ENCODE data around the gene PRPF19. TPM values are rescaled to one million over a fixed set of nuclear protein-coding genes. Genes with fewer than 3 reads are reported as not detected.

PRPF19 gene
- total RNA-seq, 6 donors from 2014 or later, result 10.5 to 72.8 (median 55.1) TPM

DNA sequence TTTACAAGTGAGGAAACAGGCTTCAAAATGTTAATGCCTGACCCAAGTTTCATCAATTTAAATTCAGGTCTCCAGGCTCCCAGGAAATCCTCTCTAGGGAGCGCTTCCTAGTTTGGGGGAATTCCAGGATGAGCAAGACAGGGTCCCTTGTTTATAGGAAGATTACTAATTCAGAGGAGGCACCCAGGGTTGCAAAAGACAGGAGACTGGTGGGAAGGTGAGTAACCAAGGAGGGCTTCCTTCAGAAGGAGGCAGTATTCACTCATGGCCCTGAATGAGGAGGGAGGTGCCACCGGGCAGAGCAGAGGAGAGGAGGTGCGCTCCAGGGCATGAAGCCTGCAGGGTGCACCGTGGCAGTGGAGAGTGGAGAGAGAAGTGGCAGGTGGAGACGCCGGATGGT is 19.5 kb upstream of the PRPF19 start:
- no peaks in the 10 kb centered on the region for H3K9me3 ChIP-seq
- peaks cover 13 to 27% (median 21%) of the 10 kb centered on the region in 4 donors for H3K36me3 ChIP-seq
- 59 to 77% methylated on average over 6 of the region's 6 CpGs for WGBS, 2 donors
- no peak for ATAC-seq (ENCODE audit: low FRiP score in 2 of 2)
- H3K4me3 ChIP-seq, result no peak overlapping the region
- TF ChIP-seq, protein P1, sequence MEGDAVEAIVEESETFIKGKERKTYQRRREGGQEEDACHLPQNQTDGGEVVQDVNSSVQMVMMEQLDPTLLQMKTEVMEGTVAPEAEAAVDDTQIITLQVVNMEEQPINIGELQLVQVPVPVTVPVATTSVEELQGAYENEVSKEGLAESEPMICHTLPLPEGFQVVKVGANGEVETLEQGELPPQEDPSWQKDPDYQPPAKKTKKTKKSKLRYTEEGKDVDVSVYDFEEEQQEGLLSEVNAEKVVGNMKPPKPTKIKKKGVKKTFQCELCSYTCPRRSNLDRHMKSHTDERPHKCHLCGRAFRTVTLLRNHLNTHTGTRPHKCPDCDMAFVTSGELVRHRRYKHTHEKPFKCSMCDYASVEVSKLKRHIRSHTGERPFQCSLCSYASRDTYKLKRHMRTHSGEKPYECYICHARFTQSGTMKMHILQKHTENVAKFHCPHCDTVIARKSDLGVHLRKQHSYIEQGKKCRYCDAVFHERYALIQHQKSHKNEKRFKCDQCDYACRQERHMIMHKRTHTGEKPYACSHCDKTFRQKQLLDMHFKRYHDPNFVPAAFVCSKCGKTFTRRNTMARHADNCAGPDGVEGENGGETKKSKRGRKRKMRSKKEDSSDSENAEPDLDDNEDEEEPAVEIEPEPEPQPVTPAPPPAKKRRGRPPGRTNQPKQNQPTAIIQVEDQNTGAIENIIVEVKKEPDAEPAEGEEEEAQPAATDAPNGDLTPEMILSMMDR (IDR thresholded peaks at IDR 0.05), result no peak
- no peak for TF ChIP-seq EP300 (IDR thresholded peaks at IDR 0.05)
- no peak for TF ChIP-seq POLR2AphosphoS5 (IDR thresholded peaks at IDR 0.05)
- TF ChIP-seq POLR2A (IDR thresholded peaks at IDR 0.05), result no peak
- H3K4me1 ChIP-seq, result peaks cover 12 to 25% (median 19%) of the 10 kb centered on the region in 4 donors
- H3K27me3 ChIP-seq, result peaks cover 2 to 10% (median 8%) of the 10 kb centered on the region in 4 donors
- DNase-seq, result no peak
- no peak overlapping the region for H3K27ac ChIP-seq

GRCh38 chr11:60924906-60925853 is 18.8 kb upstream of the PRPF19 start:
- DNase-seq, result no peak
- peaks cover 12 to 25% (median 19%) of the 10 kb centered on the region in 4 donors for H3K4me1 ChIP-seq
- no peak for TF ChIP-seq EP300 (IDR thresholded peaks at IDR 0.05)
- TF ChIP-seq, protein P1 (IDR thresholded peaks at IDR 0.05), result no peak
- TF ChIP-seq POLR2AphosphoS5 (IDR thresholded peaks at IDR 0.05), result no peak
- TF ChIP-seq POLR2A (IDR thresholded peaks at IDR 0.05), result no peak
- no peaks in the 10 kb centered on the region for H3K9me3 ChIP-seq
- H3K27ac ChIP-seq, result peak overlapping the region in 1 of 4 donors; percentile 74
- peak overlapping the region; percentile 33 to 81 (median 72) for H3K4me3 ChIP-seq
- H3K27me3 ChIP-seq, result peaks cover 2 to 10% (median 8%) of the 10 kb centered on the region in 4 donors
- ATAC-seq (ENCODE audit: low FRiP score in 2 of 2), result peak in 1 of 2 donors; percentile 4
- WGBS, 2 donors, result 6 to 12% methylated on average over 8 to 32 of the region's 35 CpGs
- H3K36me3 ChIP-seq, result peaks cover 17 to 34% (median 27%) of the 10 kb centered on the region in 4 donors

GRCh38 chr11:60924110-60924905 is 17.9 kb upstream of the PRPF19 start, which contains the start of gene TMEM132A:
Gene TMEM132A, plus strand, starts transcription at chr11:60924460. Its CDS starts 174 bp downstream, at chr11:60924634.
- peak in 1 of 2 donors; percentile 90 for ATAC-seq (ENCODE audit: low FRiP score in 2 of 2)
- H3K9me3 ChIP-seq, result no peaks in the 10 kb centered on the region
- H3K27me3 ChIP-seq, result peaks cover 2 to 10% (median 8%) of the 10 kb centered on the region in 4 donors
- peak within 1 kb of the TSS; percentile 33 to 81 (median 72) for H3K4me3 ChIP-seq
- H3K27ac ChIP-seq, result peak within 1 kb of the TSS in 1 of 4 donors; percentile 74
- 0 to 1% methylated on average over 5 to 51 of the region's 69 CpGs for WGBS, 2 donors
- H3K36me3 ChIP-seq, result peaks cover 17 to 42% (median 31%) of the 10 kb centered on the region in 4 donors
- DNase-seq, result peak; percentile 72 to 91
- peaks cover 18 to 25% (median 19%) of the 10 kb centered on the region in 4 donors for H3K4me1 ChIP-seq
- TF ChIP-seq, protein P1 (IDR thresholded peaks at IDR 0.05), result no peak
- peak in 1 of 4 donors; percentile 23 for TF ChIP-seq POLR2A (IDR thresholded peaks at IDR 0.05)
- TF ChIP-seq POLR2AphosphoS5 (IDR thresholded peaks at IDR 0.05), result peak in 1 of 2 donors; percentile 57
- TF ChIP-seq EP300 (IDR thresholded peaks at IDR 0.05), result no peak

GRCh38 chr11:60923800-60924109 is 17.4 kb upstream of the PRPF19 start:
- peaks cover 2 to 10% (median 8%) of the 10 kb centered on the region in 4 donors for H3K27me3 ChIP-seq
- peaks cover 17 to 42% (median 31%) of the 10 kb centered on the region in 4 donors for H3K36me3 ChIP-seq
- no peak for DNase-seq
- H3K27ac ChIP-seq, result peak overlapping the region in 1 of 4 donors; percentile 74
- no peaks in the 10 kb centered on the region for H3K9me3 ChIP-seq
- H3K4me1 ChIP-seq, result peaks cover 19 to 29% (median 25%) of the 10 kb centered on the region in 4 donors
- no peak for TF ChIP-seq EP300 (IDR thresholded peaks at IDR 0.05)
- peak overlapping the region in 3 of 4 donors; percentile 69 to 81 (median 76) for H3K4me3 ChIP-seq
- ATAC-seq (ENCODE audit: low FRiP score in 2 of 2), result no peak
- WGBS, 2 donors, result 57 to 83% methylated on average over 1 to 6 of the region's 6 CpGs
